22Rv1 (cell line): ENCODE measurements around the gene HSPA12A.

Experiments
- H3K27ac ChIP-seq: fragments of 450-650 bp; 2 replicates; pipeline ENCODE4 v1.5.1; 2017
- CTCF ChIP-seq: fragments of 450-650 bp; IDR thresholded peaks from 2 replicates; pipeline ENCODE4 v1.5.1; 2017; ENCODE audit warnings: mild to moderate bottlenecking
- ZFX ChIP-seq: fragments of 450-650 bp; IDR thresholded peaks from 2 replicates; pipeline ENCODE4 v1.6.1; 2017; ENCODE audit warnings: antibody characterized with exemption, borderline replicate concordance

Gene HSPA12A

GRCh38 chr10:116732573-116732972, 9.8 kb downstream of the HSPA12A start:
- no peak overlapping the region for H3K27ac ChIP-seq
- no peak for TF ChIP-seq ZFX
- no peak for TF ChIP-seq CTCF

GRCh38 chr10:116730464-116731260, 11.7 kb downstream of the HSPA12A start:
- no peak overlapping the region for H3K27ac ChIP-seq
- TF ChIP-seq CTCF (no peak), ZFX (no peak)

GRCh38 chr10:116729243-116729642, 13.1 kb downstream of the HSPA12A start:
- H3K27ac ChIP-seq = no peak overlapping the region
- TF ChIP-seq CTCF = no peak
- TF ChIP-seq ZFX = no peak

- no peak for TF ChIP-seq CTCF
- TF ChIP-seq ZFX = no peak
- H3K27ac ChIP-seq = no peak overlapping the region
Measured at GRCh38 chr10:116728526-116729096, 13.8 kb downstream of the HSPA12A start.

GRCh38 chr10:116723428-116724281, 18.7 kb downstream of the HSPA12A start:
- H3K27ac ChIP-seq = no peak overlapping the region
- TF ChIP-seq ZFX = no peak
- TF ChIP-seq CTCF = no peak

GRCh38 chr10:116722736-116723427, 19.5 kb downstream of the HSPA12A start:
- no peak overlapping the region for H3K27ac ChIP-seq
- TF ChIP-seq CTCF (no peak), ZFX (no peak)
